Measurements from ENCODE around the gene OR6K3. TPM values are rescaled to one million over a fixed set of nuclear protein-coding genes. Genes with fewer than 3 reads are reported as not detected.

The OR6K3 gene
- total RNA-seq, 1 donor from 2014 or later, result not detected

DNA sequence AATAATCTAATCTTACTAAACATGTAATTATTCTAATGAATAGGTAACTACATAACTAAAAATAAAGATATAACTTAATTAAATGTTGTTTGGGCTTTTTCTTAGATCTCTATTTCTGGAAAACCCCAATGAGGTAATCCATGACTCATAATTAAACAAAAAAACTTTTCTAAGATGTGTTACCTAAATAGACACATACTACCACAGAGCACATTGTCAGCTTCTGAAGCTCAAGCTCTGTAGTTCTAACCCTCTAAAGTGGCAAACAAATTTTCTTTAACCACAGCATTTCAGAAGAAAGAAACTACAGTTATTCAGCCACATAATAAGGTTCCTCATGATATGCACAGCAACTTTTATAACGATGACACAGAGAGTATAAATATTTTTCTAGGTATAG lies 4.2 kb downstream of the OR6K3 start:
- TF ChIP-seq, protein P1, sequence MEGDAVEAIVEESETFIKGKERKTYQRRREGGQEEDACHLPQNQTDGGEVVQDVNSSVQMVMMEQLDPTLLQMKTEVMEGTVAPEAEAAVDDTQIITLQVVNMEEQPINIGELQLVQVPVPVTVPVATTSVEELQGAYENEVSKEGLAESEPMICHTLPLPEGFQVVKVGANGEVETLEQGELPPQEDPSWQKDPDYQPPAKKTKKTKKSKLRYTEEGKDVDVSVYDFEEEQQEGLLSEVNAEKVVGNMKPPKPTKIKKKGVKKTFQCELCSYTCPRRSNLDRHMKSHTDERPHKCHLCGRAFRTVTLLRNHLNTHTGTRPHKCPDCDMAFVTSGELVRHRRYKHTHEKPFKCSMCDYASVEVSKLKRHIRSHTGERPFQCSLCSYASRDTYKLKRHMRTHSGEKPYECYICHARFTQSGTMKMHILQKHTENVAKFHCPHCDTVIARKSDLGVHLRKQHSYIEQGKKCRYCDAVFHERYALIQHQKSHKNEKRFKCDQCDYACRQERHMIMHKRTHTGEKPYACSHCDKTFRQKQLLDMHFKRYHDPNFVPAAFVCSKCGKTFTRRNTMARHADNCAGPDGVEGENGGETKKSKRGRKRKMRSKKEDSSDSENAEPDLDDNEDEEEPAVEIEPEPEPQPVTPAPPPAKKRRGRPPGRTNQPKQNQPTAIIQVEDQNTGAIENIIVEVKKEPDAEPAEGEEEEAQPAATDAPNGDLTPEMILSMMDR (IDR thresholded peaks at IDR 0.05; ENCODE audit: insufficient read depth, low read length, severe bottlenecking), result no peak
- DNase-seq (ENCODE audit: low read depth), result peak; percentile 46
- Histone ChIP-seq H3K36me3 (ENCODE audit: control insufficient read depth, insufficient read depth, low read length) (no peaks in the 10 kb centered on the region), H3K4me3 (ENCODE audit: low read depth, low read length) (no peak overlapping the region), H3K27me3 (ENCODE audit: control insufficient read depth, insufficient read depth, low read length) (no peaks in the 10 kb centered on the region)
- no peak for FAIRE-seq

DNA sequence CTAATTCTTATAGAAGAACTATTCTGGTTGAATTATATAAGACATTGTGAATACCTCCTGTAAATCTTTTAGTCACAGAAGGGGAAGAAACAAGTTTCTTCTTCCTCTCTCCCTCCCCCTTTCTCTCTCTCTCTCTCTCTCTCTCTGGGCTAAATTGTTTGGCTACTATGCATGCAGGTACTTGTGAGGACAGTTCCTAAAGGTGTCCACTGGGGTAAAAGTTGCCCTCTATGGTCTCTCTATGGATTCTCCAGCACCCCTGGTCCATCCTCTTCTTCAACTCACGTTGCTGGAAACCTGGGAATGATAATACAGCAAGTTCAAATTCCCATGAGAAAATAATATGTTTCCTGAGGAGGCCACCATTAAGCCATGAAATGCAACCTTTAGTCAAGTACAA lies 5.8 kb downstream of the OR6K3 start:
- Histone ChIP-seq H3K36me3 (ENCODE audit: control insufficient read depth, insufficient read depth, low read length) (no peaks in the 10 kb centered on the region), H3K4me3 (ENCODE audit: low read depth, low read length) (no peak overlapping the region), H3K27me3 (ENCODE audit: control insufficient read depth, insufficient read depth, low read length) (no peaks in the 10 kb centered on the region)
- FAIRE-seq (no peak), DNase-seq (ENCODE audit: low read depth) (no peak)
- TF ChIP-seq, protein P1 (IDR thresholded peaks at IDR 0.05; ENCODE audit: insufficient read depth, low read length, severe bottlenecking), result no peak

DNA sequence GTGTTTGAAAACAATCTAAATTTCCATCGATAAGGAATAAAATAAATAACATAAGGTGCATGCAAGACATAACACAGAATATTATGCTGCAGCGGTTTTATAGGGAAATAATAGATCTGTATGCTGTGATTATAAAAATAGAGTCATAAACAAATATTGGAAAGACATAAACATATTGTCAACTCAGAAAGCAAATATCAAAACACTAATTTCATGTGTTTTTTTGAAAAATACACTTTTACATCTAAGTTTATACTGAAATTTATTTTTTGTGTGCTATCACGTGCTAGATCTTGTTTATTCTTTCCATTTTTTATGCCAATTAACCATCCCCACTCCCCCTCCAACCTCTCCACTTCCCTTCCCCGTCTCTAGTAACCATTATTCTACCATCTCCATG lies 9.4 kb downstream of the OR6K3 start:
- no peak for DNase-seq (ENCODE audit: low read depth)
- Histone ChIP-seq H3K36me3 (ENCODE audit: control insufficient read depth, insufficient read depth, low read length) (no peaks in the 10 kb centered on the region), H3K27me3 (ENCODE audit: control insufficient read depth, insufficient read depth, low read length) (no peaks in the 10 kb centered on the region), H3K4me3 (ENCODE audit: low read depth, low read length) (no peak overlapping the region)
- FAIRE-seq, result no peak
- TF ChIP-seq, protein P1 (IDR thresholded peaks at IDR 0.05; ENCODE audit: insufficient read depth, low read length, severe bottlenecking), result no peak

DNA sequence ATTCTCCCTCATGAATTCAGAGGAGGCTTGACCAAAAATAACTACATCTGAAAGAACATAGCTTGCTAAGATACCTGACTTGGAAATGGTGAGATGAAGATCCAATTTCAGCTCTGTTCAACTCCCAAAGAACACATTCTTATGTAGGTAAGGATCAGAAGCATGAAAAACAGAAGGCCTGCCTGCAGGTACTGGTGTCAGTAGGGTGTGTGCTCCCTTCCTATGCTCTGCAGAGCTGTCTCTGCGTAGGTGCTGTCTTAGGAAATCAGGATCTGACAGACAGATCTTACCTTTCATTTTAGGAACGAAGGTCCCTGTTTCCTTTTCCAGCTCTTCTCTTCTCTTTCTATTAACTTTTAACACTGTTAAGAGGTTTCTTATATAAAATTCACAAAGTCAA lies 14.4 kb downstream of the OR6K3 start:
- TF ChIP-seq, protein P1 (IDR thresholded peaks at IDR 0.05; ENCODE audit: insufficient read depth, low read length, severe bottlenecking), result no peak
- no peak for FAIRE-seq
- Histone ChIP-seq H3K36me3 (ENCODE audit: control insufficient read depth, insufficient read depth, low read length) (no peaks in the 10 kb centered on the region), H3K27me3 (ENCODE audit: control insufficient read depth, insufficient read depth, low read length) (no peaks in the 10 kb centered on the region), H3K4me3 (ENCODE audit: low read depth, low read length) (no peak overlapping the region)
- no peak for DNase-seq (ENCODE audit: low read depth)

DNA sequence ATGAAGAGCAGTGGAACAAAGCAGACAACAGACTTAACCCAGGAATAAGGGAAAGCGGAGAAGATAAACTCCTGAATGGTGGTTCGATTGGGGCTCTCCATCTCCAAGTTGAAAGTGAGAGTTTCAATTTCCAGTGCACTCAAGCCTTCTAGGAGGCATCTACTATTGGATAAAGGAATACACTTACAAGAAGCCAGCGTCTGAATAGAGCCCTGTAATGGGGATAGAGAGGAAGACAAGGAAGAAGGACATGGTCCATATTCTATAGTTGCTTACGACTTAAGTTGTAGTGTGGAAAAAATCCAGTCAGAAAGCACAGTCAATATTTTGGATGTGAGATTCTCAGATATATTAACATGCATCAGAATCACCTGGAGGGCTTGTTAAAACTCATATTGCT lies 20.0 kb downstream of the OR6K3 start, which contains the start of gene OR6K2:
OR6K2 (minus strand) TSS at position 101 of the 400 bp plus-strand sequence; CDS start at position 101, 0 bp downstream.
- TF ChIP-seq, protein P1 (IDR thresholded peaks at IDR 0.05; ENCODE audit: insufficient read depth, low read length, severe bottlenecking), result no peak
- FAIRE-seq (no peak), DNase-seq (ENCODE audit: low read depth) (no peak)
- no peak within 1 kb of the TSS for H3K4me3 ChIP-seq (ENCODE audit: low read depth, low read length)
- no peaks in the 10 kb centered on the region for H3K27me3 ChIP-seq (ENCODE audit: control insufficient read depth, insufficient read depth, low read length)
- no peaks in the 10 kb centered on the region for H3K36me3 ChIP-seq (ENCODE audit: control insufficient read depth, insufficient read depth, low read length)

DNA sequence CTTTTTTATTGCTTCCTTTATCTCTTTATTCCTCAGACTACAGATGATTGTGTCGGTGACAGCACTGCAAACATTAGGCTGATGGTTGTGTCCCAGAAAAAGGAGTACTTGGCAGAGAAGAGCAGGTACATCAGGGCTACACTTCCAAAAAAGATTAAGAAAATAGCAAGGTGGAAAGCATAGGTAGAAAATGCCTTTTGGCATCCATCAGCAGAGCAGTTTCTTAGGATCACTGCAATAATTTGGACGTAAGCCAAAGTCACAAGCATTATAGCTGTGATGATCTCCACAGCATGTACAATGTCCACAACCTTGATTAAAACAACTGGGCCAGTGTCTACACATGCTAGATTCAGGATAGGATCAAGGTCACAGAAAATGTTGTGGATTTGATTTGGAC lies 25.9 kb downstream of the OR6K3 start:
- no peak for FAIRE-seq
- no peak for DNase-seq (ENCODE audit: low read depth)
- TF ChIP-seq, protein P1 (IDR thresholded peaks at IDR 0.05; ENCODE audit: insufficient read depth, low read length, severe bottlenecking), result no peak
- no peaks in the 10 kb centered on the region for H3K27me3 ChIP-seq (ENCODE audit: control insufficient read depth, insufficient read depth, low read length)
- H3K36me3 ChIP-seq (ENCODE audit: control insufficient read depth, insufficient read depth, low read length), result no peaks in the 10 kb centered on the region
- H3K4me3 ChIP-seq (ENCODE audit: low read depth, low read length), result no peak overlapping the region

All from bronchial epithelial cell (primary cell).